GF-D8 (cell line): Measurements from ENCODE around the gene NRGN.
"Not testable (repeated sequence)": the region's sequence is repeated elsewhere in the genome, so short reads cannot be mapped to it uniquely, and the experiment has no call there.

Source experiments
- DNase-seq: peaks from one replicate; lab custom pipeline; 2025; lab: John Stamatoyannopoulos, UW

Gene NRGN

DNA sequence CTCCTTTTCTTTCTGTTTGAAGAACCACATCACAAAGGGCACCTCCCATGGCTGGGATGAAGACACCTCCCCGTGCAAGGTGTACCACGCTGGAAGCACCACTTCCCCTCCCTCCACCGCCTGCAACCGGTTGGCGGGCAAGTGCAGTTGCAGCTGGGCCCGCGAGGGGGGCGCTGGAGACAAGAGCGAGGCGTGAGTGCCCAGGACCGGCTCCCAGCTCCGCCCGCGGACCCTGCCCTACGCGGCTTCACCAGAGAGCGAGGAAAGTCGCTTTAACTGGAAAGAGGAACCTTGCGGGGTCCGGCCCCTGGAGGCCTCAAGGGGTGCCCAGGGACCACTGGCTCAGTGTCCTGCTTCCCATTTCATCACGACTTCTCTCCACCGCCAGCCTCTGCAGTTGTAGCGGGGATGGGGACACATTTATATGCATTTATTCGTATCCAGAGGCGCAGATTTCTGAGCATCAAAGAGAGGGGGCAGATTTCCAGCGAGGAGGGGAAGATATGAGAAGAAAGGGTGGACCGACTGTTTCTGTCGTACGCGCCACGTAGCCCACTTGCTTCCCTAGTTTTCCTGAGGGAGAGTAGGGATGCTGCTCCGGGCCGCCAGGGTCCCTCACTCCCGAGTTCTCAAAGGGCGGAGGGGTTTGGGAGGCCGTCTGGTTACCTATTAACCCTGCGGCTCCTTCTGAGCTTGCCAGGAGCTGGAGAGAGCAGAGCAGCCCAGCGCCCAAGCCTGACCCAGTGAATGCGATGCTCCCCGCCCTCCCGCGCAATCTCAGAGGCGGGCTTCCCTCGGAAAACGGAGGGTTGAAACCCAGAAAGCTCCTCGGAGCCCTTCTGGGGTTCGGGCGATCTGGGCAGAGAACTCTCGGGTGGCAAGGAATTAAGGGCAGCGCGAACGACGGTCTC lies 18.9 kb downstream of the NRGN start:
- peak; percentile 100 for DNase-seq

DNA sequence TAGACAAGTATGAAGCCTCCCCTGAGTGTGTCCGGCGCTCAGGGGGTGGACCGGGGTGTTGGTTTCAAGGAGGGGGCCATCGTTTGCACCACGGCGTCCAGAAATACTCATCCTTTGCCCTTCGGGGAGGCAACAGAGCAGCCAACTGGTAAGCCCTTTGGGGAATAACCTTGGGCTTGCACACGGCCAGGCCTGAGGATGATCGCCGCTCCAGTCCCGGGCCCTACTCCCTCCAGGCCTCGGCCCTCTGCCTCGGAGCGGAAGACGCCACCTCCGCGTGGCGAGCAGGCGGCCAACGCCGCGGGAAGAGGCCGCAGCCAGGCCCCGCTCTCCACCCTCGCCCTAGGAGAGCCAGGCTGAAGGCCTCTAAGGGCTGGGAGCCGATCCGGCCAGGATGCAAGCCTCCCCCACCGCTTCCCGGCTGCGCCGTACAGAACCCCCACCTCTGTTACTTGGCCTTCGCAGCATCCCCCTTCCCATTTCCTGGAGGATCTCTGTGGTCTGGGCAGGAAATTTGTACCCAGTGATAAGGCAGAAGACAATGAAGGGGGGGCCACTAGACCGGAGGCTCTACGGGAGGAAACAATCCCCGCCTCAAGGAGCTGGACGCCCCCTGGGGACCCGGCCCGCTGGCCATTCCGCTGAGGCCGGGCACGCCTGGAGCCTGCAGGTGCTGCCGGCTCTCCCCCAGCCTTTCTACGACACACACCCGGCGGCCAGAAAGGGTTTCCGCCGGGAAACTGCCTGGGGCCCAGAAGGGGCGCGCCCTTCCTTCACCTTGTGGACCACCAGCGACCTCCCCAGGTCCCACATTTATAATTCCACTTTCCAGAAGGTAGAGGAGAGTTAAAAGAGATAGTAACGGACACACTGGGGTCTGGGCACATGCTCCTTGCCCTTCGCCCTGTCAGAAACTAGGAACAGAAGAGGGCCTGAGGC lies 19.8 kb downstream of the NRGN start:
- peak; percentile 100 for DNase-seq

DNA sequence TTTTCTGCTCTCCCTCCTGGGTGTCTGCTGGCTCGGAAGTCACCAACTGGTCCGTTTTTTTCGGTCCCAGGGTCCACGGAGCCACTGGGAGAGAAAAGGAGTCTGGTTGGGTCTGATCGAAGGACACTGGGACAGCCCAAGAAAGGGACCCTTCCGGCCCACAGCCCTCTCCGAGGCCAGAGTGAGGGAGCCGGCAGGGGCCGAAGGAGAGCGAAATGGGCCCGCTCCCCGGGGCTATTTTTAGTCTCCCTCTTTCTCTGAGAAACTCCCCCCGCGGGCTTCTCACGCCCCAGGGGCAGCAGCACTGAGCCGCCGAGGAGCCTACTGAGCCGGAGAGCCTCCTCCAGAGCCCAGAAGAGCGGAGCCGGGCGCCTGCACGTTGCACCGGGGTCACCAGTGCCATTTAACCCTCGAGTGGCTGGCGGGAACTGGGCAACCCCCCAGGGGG lies 20.5 kb downstream of the NRGN start:
- peak; percentile 59 for DNase-seq

DNA sequence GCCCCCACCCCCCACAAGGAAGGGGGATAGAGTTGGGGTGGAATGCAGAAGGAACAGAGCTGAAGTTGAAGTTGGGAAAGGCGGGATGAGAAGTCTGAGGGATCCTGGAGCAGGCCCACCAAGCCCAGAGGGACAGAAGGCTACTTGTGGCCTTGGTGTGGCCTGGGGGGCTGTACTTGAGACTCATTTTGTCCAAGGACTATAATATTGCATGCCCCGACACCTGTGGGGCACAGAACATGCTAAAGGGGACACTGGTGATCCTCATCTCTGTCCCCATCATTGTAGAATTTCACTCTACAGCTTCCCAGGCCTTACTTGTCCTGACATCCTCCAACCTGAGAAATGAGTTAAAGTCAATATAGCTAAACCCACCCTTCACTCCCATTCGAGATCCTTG lies 21.1 kb downstream of the NRGN start:
- DNase-seq, result no peak

DNA sequence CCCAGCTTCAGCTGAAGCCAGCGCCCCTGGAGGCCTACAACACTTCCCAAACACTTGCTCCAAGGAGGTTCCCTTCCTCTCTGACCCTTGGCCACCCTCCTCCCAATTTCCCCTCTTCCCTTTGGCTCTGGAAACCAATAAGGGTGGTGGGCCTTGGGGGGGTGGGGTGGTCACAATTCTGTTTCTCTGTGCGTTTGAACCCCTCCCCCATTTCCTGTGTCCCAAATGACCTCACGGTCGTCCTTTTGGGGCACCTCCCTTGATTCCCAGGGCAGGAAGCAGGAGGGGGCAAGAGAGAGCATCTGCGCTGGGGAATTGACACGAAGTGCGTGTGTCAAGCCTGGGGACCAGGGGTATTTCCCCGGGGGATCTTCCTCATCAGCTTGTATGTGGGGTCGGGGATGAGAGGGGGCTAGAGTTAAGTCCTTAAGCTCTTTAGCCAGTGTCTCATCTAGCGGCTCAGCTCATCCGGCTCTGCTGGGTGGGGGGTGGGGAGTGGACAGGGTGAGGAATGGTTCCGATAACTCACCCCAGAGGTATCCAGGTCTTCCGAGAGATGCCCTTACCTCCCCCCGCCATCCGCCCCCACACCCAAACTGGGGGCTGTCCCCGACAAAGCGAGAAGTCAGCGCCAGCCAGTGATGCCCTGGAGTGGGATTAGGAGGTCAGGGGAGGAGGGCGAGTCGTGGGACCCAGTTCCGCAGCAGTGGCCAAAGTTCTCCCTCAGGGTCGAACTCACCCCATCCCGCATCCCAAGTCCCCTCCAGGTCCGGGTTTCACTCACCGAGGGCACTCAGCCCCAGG lies 21.8 kb downstream of the NRGN start:
- DNase-seq, result peak; percentile 51

DNA sequence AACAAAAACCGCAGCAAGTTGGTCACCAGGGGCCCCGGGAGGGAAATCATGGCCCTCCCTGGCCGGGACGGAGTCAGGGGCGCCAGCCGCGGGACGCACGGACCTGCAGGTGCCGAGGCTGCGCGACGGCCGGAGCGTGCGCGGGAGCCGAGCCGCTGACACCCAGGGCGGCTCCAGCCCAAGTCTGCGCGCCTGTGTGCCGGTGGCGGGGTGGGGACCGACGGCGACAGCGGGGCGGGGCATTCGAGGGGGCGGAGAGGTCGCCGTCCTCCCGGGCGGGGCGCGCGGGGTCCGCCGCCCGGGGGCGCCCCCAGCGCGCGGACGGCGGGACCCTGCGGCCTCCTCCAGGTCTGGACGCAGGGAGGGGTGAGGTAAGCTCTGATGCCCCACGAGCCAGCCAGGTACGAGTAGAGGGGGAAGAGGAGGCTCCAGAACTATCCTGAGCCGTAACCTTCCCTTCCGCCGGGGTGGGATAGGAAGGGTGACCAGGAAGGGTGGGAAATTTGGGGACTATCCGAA lies 22.4 kb downstream of the NRGN start, which contains the start of gene ESAM:
Gene ESAM, minus strand, starts transcription at position 186 of the 519 bp plus-strand sequence. Its CDS starts 136 bp downstream, at position 50.
- peak; percentile 73 for DNase-seq

DNA sequence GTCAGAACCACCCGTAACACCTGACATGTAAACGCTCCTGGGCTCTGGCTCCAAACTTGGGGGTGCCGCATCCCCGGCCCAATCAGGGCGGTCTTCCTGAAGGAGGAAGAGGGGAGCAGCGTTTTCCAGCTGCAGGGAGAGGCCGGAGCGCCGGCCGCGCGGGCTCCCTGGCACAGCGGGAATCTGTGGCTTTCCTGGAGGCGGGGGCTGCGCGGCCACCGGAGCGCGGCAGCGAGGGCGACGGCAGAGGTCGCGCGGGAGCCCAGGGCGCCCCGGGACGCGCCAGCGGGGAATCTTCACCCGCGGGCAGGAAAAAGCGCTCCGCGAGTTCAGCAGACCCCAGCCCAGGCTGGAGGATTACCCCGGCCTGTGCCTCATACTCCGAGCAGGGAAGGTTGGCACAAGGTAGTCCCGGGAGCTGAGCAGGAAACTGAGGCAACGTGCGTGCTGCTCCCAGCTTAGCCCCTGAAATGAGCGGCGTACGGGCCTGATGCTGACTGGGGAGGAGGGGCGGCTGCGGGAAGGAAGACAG lies 22.9 kb downstream of the NRGN start:
- no peak for DNase-seq

DNA sequence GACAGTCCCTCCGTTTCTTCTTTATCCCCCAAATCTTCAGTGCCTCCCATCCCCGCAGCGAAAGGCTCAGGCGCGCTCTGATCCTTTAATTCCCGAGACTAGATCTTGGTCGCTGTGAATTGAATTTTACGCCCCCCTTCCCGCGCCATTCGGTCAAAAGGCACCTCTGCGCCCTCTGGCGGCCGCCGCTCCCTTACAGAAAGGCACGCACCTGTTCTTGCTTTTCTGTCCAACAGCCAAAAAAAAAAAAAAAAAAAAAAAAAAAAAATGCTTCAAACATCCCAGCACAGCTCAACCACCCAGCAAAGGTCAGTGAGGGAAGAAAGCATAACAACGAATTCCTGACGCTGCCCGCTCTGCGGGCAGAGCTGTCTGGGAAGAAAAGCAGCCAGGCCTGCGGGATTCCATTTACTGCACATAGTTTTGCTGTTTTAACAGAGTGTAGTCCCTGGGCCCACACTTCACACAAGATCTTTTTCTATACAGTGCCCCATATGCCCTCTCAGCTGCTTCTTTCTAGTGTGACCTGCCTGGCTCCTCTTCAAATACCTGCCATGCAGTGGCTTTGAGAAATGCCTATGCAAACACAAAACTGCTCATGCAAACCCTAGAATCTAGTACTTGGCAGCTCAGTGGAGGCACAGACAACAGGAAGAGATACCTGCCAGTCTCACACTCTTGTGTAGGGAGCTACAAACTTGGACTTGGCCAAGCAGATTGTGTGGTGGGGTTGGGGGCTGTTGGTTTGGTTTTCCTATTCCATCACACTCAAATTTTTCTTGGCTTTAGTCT lies 23.6 kb downstream of the NRGN start:
- peak; percentile 79 for DNase-seq

DNA sequence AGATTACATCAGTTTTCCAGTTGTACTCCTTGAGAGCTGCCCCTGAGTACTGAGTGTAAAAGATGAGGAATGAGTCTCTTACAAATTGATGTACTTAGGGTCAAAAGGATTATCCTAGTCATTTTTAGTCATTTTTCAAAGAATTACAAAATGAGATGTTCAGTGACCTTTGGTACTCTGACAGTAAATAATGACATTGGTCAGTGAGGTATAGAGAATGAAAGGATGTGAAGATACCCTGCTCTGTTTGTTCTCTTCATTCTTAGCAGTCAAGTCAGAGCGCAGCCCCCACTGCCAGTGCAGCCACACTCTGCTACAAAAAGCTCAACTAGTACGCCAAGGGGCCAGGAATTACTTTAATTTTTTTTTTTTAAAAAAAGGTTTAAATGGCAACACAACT lies 26.4 kb downstream of the NRGN start:
- DNase-seq, result no peak

DNA sequence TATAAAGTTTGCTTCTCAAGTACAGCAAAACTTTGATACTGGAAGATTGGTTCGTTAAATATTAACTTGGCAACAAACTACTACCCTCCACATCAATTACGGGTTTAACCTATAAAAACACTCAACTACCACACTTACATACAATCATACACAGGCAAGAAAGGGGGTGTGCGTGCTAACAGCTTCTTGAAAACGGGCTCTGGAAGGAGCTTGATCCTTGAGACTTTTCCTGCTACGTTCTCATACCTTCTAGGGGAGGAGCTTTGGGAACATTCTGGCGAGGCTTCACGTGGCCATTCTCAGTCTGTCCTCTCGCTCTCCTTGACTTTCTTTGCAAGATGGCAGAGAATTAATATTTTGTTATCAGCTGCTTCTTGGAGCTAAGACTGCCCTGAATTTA lies 29.2 kb downstream of the NRGN start:
- no peak for DNase-seq

DNA sequence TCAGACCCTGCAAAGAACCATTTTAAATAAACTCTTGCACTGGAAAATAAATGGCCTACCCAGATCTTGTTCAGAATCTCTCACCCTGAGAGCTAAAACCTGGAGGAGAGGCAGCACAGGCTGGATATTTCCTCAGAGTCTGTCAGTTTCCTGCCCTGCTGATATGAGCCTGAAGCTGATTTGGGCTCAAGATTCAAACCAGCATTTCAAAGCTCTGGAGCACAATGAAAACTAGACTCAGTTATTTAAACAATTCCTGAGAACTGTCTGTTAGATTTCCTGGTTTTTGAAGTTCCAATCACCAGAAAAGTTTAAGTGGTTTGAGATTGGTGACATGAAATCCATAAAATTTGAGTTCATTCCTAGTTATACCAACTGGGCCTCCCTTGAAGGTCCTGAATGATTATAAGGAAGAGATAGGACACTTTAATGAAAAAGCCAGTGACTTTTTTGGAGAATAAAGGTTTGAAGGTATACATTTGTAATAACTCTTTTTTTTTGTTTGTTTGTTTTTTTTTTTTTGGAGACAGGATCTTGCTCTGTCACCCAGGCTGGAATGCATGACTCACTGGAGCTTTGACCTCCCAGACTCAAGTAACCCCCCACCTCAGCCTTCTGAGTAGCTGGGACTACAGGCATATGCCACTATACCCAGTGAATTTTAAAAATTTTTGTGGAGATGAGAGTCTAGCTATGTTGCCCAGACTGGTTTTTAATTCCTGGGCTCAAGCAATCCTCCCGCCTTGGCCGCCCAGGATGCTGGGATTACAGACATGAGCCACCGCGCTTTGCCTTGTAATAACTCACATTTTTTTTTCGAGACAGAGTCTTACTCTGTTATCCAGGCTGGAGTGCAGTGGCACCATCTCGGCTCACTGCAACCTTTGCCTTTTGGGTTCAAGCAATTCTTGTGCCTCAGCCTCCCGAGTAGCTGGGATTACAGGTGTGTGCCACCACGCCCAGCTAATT lies 30.3 kb downstream of the NRGN start:
- DNase-seq, result no peak

DNA sequence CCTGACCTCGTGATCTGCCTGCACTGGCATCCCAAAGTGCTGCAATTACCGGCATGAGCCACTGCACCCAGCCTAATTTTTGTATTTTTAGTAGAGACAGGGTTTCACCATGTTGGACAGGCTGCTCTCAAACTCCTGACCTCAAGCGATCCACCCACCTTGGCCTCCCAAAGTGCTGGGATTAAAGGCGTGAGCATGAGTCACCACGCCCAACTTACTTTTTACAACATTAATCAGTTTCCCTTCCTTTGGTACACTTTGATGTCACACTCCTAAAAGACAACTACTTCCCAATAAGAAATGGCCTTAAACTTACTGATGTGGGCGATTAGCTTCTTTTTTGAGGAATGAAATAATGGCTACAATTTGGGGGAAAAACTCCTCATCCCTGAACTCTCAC lies 31.2 kb downstream of the NRGN start:
- DNase-seq, result not testable (repeated sequence)

DNA sequence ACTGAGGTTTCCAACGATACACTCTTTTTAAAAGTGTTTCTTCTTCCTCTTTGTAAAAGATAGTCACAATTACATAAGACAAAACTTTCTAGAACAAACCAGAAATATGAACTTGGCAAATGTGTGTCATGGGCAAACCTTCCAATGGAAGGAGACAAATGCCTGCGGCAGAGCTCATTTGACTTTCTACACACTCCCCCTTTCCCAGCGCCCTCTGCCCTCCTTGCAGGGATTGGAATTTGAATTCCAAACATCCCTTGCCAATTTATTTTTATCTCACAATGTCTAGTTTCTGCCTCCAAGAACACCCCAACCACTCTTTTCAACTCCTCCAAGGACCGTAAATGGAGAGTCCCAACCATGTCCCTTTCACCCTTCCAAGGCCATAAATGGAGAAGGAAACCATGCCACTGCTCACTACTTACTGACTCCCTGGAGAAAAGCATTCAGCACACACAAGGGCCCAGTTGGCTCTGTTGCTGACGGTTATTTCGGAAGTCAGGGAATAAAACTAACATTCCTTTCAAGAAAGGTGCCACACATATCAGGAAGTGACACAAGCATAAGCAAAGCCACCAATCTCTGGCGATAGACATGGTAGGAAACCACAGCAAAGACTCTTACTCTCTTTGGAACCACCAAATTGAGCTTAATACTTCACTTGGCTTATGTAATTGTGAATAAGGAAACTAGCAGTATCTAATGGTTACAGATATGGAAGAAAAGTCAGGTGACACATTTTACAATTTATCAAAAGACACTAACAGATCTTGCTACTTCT lies 37.3 kb downstream of the NRGN start:
- peak; percentile 77 for DNase-seq

DNA sequence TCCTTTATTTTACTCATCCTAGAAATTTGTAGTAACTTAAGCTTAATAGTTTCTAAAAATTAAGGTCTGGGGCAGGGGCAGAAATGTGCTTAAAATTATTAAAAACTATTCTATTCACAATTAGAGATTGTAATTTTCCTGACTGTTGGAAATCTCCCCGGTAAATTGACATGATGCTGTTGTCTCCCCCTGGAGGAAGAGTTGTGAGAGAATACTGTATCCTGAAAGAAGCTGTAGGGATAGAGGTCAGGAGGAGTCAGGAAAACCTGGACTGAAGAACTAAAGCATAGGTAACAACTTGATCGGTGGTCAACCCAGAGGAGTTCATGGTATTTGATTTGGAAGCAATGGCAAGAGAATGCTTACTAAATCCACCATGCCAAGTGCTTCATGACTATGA lies 38.5 kb downstream of the NRGN start:
- no peak for DNase-seq

DNA sequence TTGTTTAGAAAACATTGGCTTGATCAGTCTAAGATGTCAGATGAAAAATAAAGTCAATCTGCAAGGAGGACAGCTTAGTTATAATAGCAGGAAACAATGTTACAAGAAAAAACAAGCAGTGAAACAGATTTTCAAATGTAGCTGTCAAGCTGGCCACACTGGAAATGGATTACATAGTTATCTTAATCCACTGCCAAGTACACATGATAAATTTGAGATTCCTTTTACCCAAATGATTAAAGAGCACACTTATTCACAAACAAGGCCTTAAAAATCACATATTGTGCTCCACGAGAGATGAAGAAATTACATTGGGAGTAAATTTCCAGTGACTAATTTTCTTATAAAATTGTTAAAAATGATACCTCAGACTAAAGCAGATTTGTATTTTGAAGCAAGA lies 39.8 kb downstream of the NRGN start:
- no peak for DNase-seq

DNA sequence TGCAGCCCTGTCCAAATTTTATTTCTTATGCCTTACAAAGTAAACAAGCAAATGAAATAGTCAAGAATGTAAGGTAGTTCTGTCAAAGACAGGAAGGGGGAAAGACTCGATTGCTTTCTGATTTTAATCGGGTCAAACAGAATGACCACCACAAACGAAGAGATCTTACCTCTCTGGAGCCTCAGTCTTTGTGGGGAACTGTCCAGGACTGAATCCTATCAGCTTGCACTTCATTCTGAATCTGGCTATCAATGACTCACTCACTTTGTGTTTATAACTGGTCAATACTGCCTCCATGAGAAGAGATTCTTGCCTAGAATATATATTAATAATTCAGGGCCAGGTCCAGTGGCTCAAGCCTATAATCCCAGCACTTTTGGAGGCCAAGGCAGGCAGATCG lies 43.3 kb downstream of the NRGN start:
- DNase-seq, result no peak

DNA sequence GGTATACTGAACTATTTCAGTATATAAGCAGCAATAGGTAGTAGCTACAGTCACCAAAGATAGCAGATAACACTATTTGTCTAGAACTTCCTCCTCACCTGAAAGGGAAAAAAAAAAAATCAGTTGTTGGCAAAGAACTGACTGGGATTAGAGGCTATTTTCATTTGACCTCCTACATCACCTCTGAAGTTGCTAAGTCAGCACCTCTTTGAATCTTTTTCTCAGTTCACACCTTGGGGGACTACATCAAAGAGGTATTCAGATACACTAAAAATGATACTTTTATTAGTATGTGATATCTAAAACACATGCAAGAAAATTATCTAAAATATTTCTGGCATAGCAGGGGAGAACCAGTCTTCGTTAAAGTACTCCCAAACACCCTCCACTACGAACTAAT lies 44.3 kb downstream of the NRGN start:
- DNase-seq, result no peak

DNA sequence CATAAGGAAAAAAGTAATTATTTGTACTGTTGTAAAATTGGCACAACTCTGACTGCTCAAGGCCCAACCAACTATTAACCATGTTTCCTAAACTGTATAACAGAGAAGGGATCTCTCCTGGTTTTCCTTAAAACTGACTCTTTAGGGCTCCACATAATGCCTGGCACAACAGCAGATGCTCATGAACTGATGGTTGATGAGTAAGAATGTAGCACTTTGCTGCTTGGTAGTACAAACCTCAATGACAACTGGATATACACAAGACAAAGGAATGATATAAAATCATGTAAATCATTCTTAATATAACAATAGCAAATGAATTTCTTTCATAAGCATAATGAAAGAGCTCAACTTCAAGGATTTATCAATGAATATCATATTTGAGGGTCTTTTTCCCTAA lies 48.8 kb downstream of the NRGN start:
- no peak for DNase-seq
